PC-9 (cell line): ENCODE data around the gene GCA.

Experiments used
- EZH2 ChIP-seq: fragments of 200-600 bp; sonication (generic); IDR thresholded peaks from 2 replicates; pipeline ENCODE4 v1.8.0; 2017; ENCODE audit warnings: antibody characterized with exemption, low read depth
- TF ChIP-seq, protein P1 (sequence below): fragments of 200-600 bp; sonication (generic); conservative IDR thresholded peaks from 2 replicates; pipeline ENCODE4 v1.6.1; 2017; ENCODE audit warnings: mixed run types, antibody characterized with exemption, mild to moderate bottlenecking, moderate library complexity

DNA sequence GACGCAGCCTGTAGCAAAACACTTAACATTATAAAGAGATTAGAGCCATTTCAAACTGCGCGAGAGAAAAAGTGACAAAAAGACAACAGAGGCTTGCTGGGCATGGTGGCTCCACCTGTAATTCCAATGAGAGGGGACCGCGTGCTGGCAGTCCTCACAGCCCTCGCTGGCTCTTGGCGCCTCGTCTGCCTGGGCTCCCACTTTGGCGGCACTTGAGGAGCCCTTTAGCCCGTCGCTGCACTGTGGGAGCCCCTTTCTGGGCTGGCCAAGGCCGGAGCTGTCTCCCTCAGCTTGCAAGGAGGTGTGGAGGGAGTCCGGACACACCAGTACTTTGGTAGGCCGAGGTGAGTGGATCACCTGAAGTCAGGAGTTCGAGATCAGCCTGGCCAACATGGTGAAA lies 16.1 kb upstream of the GCA start:
- TF ChIP-seq, protein P1, sequence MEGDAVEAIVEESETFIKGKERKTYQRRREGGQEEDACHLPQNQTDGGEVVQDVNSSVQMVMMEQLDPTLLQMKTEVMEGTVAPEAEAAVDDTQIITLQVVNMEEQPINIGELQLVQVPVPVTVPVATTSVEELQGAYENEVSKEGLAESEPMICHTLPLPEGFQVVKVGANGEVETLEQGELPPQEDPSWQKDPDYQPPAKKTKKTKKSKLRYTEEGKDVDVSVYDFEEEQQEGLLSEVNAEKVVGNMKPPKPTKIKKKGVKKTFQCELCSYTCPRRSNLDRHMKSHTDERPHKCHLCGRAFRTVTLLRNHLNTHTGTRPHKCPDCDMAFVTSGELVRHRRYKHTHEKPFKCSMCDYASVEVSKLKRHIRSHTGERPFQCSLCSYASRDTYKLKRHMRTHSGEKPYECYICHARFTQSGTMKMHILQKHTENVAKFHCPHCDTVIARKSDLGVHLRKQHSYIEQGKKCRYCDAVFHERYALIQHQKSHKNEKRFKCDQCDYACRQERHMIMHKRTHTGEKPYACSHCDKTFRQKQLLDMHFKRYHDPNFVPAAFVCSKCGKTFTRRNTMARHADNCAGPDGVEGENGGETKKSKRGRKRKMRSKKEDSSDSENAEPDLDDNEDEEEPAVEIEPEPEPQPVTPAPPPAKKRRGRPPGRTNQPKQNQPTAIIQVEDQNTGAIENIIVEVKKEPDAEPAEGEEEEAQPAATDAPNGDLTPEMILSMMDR, result no peak
- no peak for TF ChIP-seq EZH2
